Neuron (in vitro differentiated cells): Measurements from ENCODE around the gene SRGAP3.

Experiments
- H2AFZ ChIP-seq: one replicate; pipeline ENCODE4 v1.6.1; 2013; ENCODE audit warnings: low read depth, mild to moderate bottlenecking, inconsistent platforms, low read length, moderate library complexity
- H3K27me3 ChIP-seq: one replicate; pipeline ENCODE4 v1.6.1; 2013; ENCODE audit warnings: low read length; ENCODE audit not compliant: insufficient read depth
- H3K36me3 ChIP-seq: one replicate; pipeline ENCODE4 v1.6.1; 2013; ENCODE audit warnings: low read length; ENCODE audit not compliant: insufficient read depth
- H3K4me1 ChIP-seq: one replicate; pipeline ENCODE4 v1.6.1; 2013; ENCODE audit warnings: low read length; ENCODE audit not compliant: insufficient read depth
- H3K4me3 ChIP-seq: 2 replicates; pipeline ENCODE4 v1.5.1; 2013; ENCODE audit warnings: mild to moderate bottlenecking, low read length, moderate library complexity
- H3K9me3 ChIP-seq: one replicate; pipeline ENCODE4 v1.6.1; 2013; ENCODE audit warnings: low read length

The SRGAP3 gene

GRCh38 chr3:9184461-9184835, 65.0 kb downstream of the SRGAP3 start:
- H3K4me3 ChIP-seq = peak overlapping the region; percentile 40
- H3K27me3 ChIP-seq = no peaks in the 10 kb centered on the region
- H3K4me1 ChIP-seq = peaks cover 40% of the 10 kb centered on the region
- H2AFZ ChIP-seq = no peak overlapping the region
- H3K36me3 ChIP-seq = peaks cover 9% of the 10 kb centered on the region
- no peaks in the 10 kb centered on the region for H3K9me3 ChIP-seq

- peaks cover 13% of the 10 kb centered on the region for H3K36me3 ChIP-seq
- no peak overlapping the region for H2AFZ ChIP-seq
- H3K27me3 ChIP-seq = no peaks in the 10 kb centered on the region
- peaks cover 38% of the 10 kb centered on the region for H3K4me1 ChIP-seq
- no peaks in the 10 kb centered on the region for H3K9me3 ChIP-seq
- H3K4me3 ChIP-seq = peak overlapping the region; percentile 40
These were observed 65.5 kb downstream of the SRGAP3 start for GRCh38 chr3:9183811-9184460.

- Histone ChIP-seq H3K4me3 (peak overlapping the region; percentile 40), H3K36me3 (peaks cover 16% of the 10 kb centered on the region), H3K4me1 (peaks cover 31% of the 10 kb centered on the region), H2AFZ (no peak overlapping the region), H3K27me3 (no peaks in the 10 kb centered on the region), H3K9me3 (peaks cover 3% of the 10 kb centered on the region)
These were observed 66.4 kb downstream of the SRGAP3 start for GRCh38 chr3:9183011-9183410.

- peaks cover 22% of the 10 kb centered on the region for H3K4me1 ChIP-seq
- H2AFZ ChIP-seq = no peak overlapping the region
- peaks cover 19% of the 10 kb centered on the region for H3K36me3 ChIP-seq
- peaks cover 3% of the 10 kb centered on the region for H3K9me3 ChIP-seq
- H3K4me3 ChIP-seq = no peak overlapping the region
- H3K27me3 ChIP-seq = no peaks in the 10 kb centered on the region
These were observed 68.7 kb downstream of the SRGAP3 start for GRCh38 chr3:9180764-9181117.

GRCh38 chr3:9179826-9180763, 69.4 kb downstream of the SRGAP3 start:
- Histone ChIP-seq H3K4me3 (no peak overlapping the region), H3K27me3 (no peaks in the 10 kb centered on the region), H3K4me1 (peaks cover 19% of the 10 kb centered on the region), H2AFZ (no peak overlapping the region), H3K9me3 (peaks cover 3% of the 10 kb centered on the region), H3K36me3 (peaks cover 21% of the 10 kb centered on the region)

- H3K9me3 ChIP-seq = peaks cover 3% of the 10 kb centered on the region
- H3K36me3 ChIP-seq = peaks cover 27% of the 10 kb centered on the region
- peaks cover 7% of the 10 kb centered on the region for H3K4me1 ChIP-seq
- H3K27me3 ChIP-seq = no peaks in the 10 kb centered on the region
- H2AFZ ChIP-seq = no peak overlapping the region
- no peak overlapping the region for H3K4me3 ChIP-seq
These were observed 70.7 kb downstream of the SRGAP3 start for GRCh38 chr3:9178697-9179096.

- H3K9me3 ChIP-seq = peaks cover 3% of the 10 kb centered on the region
- no peaks in the 10 kb centered on the region for H3K4me1 ChIP-seq
- peaks cover 27% of the 10 kb centered on the region for H3K36me3 ChIP-seq
- H3K4me3 ChIP-seq = no peak overlapping the region
- H3K27me3 ChIP-seq = no peaks in the 10 kb centered on the region
- H2AFZ ChIP-seq = no peak overlapping the region
These were observed 74.0 kb downstream of the SRGAP3 start for GRCh38 chr3:9175421-9175820.

GRCh38 chr3:9173445-9173844, 76.0 kb downstream of the SRGAP3 start:
- Histone ChIP-seq H3K4me3 (no peak overlapping the region), H3K9me3 (no peaks in the 10 kb centered on the region), H3K27me3 (no peaks in the 10 kb centered on the region), H3K36me3 (peaks cover 17% of the 10 kb centered on the region), H3K4me1 (no peaks in the 10 kb centered on the region), H2AFZ (no peak overlapping the region)

- H2AFZ ChIP-seq = no peak overlapping the region
- no peak overlapping the region for H3K4me3 ChIP-seq
- H3K4me1 ChIP-seq = no peaks in the 10 kb centered on the region
- no peaks in the 10 kb centered on the region for H3K9me3 ChIP-seq
- peaks cover 17% of the 10 kb centered on the region for H3K36me3 ChIP-seq
- H3K27me3 ChIP-seq = no peaks in the 10 kb centered on the region
These were observed 76.6 kb downstream of the SRGAP3 start for GRCh38 chr3:9172851-9173321.

- H3K4me3 ChIP-seq = no peak overlapping the region
- H3K36me3 ChIP-seq = peaks cover 16% of the 10 kb centered on the region
- no peaks in the 10 kb centered on the region for H3K4me1 ChIP-seq
- peaks cover 11% of the 10 kb centered on the region for H3K9me3 ChIP-seq
- H3K27me3 ChIP-seq = no peaks in the 10 kb centered on the region
- no peak overlapping the region for H2AFZ ChIP-seq
These were observed 78.6 kb downstream of the SRGAP3 start for GRCh38 chr3:9170851-9171160.

GRCh38 chr3:9169956-9170850, 79.2 kb downstream of the SRGAP3 start:
- H3K4me1 ChIP-seq = no peaks in the 10 kb centered on the region
- no peak overlapping the region for H3K4me3 ChIP-seq
- H2AFZ ChIP-seq = no peak overlapping the region
- peaks cover 14% of the 10 kb centered on the region for H3K36me3 ChIP-seq
- no peaks in the 10 kb centered on the region for H3K27me3 ChIP-seq
- H3K9me3 ChIP-seq = peaks cover 11% of the 10 kb centered on the region

GRCh38 chr3:9169326-9169725, 80.1 kb downstream of the SRGAP3 start:
- Histone ChIP-seq H3K36me3 (peaks cover 12% of the 10 kb centered on the region), H3K4me1 (no peaks in the 10 kb centered on the region), H3K9me3 (peaks cover 11% of the 10 kb centered on the region), H2AFZ (no peak overlapping the region), H3K4me3 (no peak overlapping the region), H3K27me3 (no peaks in the 10 kb centered on the region)
